HG03060 (cell line): ENCODE data around the gene RFTN2.
"Not testable (repeated sequence)": the region's sequence is repeated elsewhere in the genome, so short reads cannot be mapped to it uniquely, and the experiment has no call there.

ENCODE experiments used
- ATAC-seq: cut with Tn5 transposase; IDR thresholded peaks from one replicate; pipeline ENCODE4 v1.9.1; 2021; ENCODE audit warnings: low read depth, moderate number of reproducible peaks; ENCODE audit not compliant: unreplicated experiment

The RFTN2 gene

GRCh38 chr2:197675246-197675645 lies at the start of gene RFTN2:
RFTN2 (minus strand) TSS chr2:197675587; CDS start chr2:197675458, 129 bp downstream.
- no peak for ATAC-seq

- no peak for ATAC-seq
Observed at GRCh38 chr2:197717863-197718262, 42.5 kb upstream of the RFTN2 start.

DNA sequence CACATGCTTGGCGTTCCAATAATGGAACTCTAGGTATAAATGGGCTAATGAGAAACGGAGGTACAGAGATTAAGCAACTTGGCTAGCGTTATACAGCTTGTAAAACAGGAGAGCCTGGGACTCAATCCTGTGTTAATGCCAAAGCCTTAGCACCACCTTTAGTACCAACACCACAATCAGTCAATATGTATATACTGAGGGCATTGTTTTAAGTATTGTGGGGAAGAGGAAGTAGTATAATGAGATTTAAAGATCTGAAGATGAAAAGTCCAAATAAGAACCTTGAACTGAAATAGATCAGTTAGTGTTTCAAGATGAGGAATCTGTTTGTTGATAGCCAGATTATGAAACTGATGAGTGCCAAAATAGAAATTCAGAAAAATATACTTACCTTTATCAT lies 37.9 kb upstream of the RFTN2 start:
- ATAC-seq = no peak

- ATAC-seq = no peak
Observed at GRCh38 chr2:197711578-197711977, 36.2 kb upstream of the RFTN2 start.

DNA sequence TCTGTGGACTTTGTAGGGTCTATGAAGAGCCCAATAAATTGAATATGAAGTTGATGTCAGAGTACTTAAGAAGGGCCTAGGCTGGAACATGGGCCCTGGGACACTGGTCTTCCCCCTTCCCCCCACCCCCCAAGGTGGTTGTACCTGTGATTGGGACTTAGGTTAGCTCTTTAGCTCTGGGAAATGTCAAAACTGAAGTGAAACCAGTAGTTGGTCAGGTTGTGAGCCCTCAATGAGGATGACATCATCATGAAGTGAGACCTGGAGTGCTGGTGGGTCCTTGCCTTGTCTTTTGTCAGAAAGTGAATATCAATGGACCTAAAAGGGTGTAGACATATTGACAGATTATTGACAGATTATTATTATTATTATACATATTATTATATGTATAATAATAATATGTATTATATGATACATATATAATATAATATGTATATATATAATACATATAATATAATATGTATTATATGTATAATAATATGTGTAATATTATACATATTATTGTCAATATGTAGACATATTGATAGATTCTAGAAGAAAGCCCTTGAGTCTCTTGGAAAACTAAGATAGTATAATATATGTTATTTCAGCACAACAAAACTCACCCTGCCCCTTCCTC lies 35.1 kb upstream of the RFTN2 start:
- ATAC-seq = peak; percentile 83

- ATAC-seq = not testable (repeated sequence)
Observed at GRCh38 chr2:197709140-197709539, 33.8 kb upstream of the RFTN2 start.

DNA sequence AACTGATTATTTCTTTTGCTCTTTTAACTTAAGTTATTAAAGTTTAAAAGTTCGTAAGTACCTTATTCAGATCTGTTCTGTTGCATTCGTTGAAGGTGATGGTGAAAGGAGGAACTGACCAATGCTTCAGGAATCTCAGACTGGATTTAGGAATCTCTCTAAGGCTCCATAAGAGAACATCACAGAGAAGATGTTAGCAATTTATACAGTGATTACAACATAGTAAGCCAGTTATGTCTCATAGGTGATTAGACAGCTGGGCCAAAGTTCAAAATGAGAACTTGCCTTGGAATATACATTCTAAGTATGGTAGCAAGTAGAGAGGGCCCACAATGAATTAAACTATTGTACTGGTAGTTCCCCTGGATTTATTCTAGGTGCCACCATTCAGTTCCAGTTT lies 32.9 kb upstream of the RFTN2 start:
- ATAC-seq = no peak

DNA sequence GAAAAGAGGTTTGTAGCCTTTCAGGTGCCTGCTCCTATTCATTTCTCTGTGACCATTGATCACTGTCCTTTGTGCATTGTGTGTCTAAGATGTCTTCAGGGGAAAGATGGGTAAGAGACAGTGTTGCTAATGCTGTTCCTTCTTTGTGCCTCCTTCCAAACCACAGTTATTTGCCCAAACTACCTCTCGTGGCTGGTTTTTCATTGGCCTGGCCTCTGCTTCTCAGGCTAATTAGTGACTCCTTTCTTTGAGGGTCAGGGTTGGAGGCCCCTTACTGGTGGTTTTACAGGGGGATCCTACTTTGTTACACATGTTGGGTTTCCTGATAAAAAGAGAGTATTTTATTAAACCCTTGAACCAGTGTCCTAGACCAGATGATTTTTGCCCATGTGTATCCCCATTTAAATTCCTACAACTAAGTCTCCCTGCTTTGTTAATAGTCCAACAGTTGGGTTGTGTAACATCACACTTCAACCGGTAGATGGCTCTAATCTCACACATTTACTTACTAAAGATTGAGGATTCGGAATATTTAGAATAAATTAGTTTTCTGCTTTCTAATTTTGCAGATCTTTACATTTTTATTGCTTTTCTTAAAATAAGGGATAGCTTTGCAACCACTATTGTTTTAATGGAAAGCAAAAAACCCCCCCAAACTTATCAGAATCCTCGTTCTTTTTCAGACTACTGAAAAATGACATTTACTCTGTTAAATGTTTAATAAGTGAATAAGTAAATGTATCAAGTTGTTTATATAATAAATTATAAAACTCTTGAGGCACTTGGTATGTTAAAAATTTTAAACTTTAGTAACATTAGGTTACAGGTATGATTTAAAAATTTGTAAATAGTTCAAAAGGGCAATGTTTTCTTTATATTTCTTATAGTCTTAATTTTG lies 32.2 kb upstream of the RFTN2 start:
- ATAC-seq = no peak

DNA sequence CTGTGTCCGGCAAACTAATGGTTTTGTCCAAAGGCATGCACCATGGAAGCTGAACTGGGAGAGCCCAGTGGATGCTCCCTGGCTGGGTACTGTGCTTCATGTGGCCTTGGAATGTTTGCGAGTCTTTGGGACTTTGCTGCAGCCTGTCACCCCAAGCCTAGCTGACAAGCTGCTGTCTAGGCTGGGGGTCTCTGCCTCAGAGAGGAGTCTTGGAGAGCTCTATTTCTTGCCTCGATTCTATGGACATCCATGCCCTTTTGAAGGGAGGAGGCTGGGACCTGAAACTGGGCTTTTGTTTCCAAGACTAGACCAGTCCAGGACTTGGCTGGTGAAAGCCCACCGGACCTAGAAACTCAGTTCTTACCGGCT lies 31.4 kb upstream of the RFTN2 start:
- ATAC-seq = no peak

- ATAC-seq = no peak
Observed at GRCh38 chr2:197705912-197706838, 30.8 kb upstream of the RFTN2 start.

GRCh38 chr2:197705121-197705911 lies 29.9 kb upstream of the RFTN2 start, which contains the start of gene MARS2:
MARS2 (plus strand) TSS chr2:197705369; CDS start chr2:197705406, 37 bp downstream.
- peak; percentile 53 for ATAC-seq

DNA sequence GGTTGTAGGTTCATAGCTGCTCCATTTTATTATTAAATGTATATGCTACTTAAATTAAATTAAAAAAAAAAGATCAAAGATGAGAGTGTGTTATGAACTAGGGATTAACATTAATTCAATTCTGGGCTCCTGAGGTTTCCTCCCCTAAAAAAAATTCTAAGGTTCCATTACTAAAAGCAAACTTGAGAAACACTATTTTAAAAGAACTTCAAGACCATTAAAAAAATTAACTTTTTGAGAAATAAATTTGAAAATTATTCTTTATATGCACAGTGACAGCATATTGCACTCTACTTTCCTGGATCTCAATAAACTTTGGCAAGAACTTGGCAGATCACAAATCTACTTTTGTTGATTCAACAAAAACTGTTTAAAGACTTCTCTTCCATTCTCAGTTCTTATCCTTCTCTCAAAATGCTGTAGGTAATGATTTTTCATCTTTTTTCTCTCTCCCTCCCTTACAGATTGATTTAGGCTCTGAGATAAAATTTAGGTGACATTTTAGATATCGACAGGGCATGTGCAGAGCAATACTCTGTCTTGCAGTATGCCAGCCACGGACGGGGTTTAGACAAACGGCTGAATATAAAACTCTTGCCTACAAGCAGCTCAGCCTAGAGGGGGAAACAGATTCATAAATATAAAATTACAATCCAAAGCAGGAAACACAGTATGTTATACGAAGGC lies 29.2 kb upstream of the RFTN2 start:
- ATAC-seq = peak; percentile 28

- no peak for ATAC-seq
Observed at GRCh38 chr2:197700960-197701359, 25.6 kb upstream of the RFTN2 start.

DNA sequence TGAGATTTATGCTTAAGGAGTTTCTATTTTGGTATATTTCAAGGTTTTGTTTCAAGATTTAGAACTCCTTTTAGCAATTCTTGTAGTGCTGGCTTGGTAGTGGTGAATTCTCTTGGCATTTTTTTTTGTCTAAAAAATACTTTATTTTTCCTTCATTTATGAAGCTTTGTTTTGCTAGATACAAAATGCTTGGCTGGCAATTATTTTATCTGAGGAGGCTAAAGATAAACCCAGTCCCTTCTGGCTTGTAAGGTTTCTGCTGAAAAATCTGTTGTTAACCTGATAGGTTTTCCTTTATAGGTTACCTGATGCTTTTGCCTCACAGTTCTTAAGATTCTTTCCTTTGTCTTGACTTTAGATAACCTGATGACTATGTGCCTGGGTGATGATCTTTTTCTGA lies 24.3 kb upstream of the RFTN2 start:
- not testable (repeated sequence) for ATAC-seq

DNA sequence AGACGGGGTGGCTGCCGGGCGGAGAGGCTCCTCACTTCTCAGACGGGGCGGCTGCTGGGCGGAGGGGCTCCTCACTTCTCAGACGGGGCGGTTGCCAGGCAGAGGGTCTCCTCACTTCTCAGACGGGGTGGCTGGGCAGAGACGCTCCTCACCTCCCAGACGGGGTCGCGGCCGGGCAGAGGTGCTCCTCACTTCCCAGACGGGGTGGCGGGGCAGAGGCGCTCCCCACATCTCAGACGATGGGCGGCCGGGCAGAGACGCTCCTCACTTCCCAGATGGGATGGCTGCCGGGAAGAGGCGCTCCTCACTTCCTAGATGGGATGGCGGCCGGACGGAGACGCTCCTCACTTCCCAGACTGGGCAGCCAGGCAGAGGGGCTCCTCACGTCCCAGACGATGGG lies 21.2 kb upstream of the RFTN2 start:
- not testable (repeated sequence) for ATAC-seq

- not testable (repeated sequence) for ATAC-seq
Observed at GRCh38 chr2:197695971-197696370, 20.6 kb upstream of the RFTN2 start.

DNA sequence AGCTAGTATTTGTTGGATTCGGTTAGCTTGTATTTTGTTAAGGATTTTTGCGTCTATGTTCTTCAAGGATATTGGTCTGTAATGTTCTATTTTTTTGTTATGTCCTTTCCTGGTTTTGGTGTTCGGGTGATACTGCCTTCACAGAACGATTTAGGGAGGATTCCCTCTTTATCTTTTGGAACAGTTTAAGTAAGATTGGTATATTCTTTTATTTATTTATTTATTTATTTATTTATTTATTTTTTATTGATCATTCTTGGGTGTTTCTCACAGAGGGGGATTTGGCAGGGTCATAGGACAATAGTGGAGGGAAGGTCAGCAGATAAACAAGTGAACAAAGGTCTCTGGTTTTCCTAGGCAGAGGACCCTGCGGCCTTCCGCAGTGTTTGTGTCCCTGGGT lies 19.8 kb upstream of the RFTN2 start:
- not testable (repeated sequence) for ATAC-seq

- ATAC-seq = no peak
Observed at GRCh38 chr2:197677483-197677882, 2.1 kb upstream of the RFTN2 start.

GRCh38 chr2:197677056-197677455 lies 1.7 kb upstream of the RFTN2 start:
- ATAC-seq = no peak
